Measurements from ENCODE around the gene RASGEF1C.

DNA sequence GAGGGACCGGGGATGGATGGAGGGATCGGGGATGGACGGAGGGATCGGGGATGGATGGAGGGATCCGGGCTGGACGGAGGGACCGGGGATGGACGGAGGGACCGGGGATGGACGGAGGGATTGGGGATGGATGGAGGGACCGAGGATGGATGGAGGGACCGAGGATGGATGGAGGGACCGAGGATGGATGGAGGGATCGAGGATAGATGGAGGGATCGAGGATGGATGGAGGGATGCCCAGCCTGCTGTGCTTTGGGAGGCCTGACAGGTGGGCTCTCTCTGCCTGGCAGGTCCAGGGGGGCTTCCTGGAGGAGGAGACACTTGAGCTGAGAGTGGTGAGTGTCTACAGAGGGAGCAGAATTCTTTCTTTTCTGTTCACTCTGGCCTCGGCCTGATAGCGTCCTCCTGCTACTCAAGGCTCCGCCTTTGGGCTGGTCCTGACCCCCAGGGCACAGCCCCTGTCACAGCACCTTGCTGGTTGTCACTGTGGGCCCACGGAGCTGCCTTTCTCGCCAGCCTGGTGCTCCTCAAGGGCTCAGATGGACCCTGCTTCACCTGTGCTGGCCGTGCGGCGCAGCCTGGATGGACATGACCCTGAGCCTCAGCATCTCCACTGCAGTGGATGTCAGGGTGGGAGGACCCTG, 95.2 kb downstream of the RASGEF1C start:
- TF ChIP-seq, protein P1, sequence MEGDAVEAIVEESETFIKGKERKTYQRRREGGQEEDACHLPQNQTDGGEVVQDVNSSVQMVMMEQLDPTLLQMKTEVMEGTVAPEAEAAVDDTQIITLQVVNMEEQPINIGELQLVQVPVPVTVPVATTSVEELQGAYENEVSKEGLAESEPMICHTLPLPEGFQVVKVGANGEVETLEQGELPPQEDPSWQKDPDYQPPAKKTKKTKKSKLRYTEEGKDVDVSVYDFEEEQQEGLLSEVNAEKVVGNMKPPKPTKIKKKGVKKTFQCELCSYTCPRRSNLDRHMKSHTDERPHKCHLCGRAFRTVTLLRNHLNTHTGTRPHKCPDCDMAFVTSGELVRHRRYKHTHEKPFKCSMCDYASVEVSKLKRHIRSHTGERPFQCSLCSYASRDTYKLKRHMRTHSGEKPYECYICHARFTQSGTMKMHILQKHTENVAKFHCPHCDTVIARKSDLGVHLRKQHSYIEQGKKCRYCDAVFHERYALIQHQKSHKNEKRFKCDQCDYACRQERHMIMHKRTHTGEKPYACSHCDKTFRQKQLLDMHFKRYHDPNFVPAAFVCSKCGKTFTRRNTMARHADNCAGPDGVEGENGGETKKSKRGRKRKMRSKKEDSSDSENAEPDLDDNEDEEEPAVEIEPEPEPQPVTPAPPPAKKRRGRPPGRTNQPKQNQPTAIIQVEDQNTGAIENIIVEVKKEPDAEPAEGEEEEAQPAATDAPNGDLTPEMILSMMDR (conservative IDR thresholded peaks at IDR 0.05; ENCODE audit: low read length) = no peak
- no peak for TF ChIP-seq EZH2phosphoT487 (IDR thresholded peaks at IDR 0.05; ENCODE audit: borderline replicate concordance, low read depth, low read length)
